ENCODE data around the gene LPIN3. TPM values are rescaled to one million over a fixed set of nuclear protein-coding genes. Genes with fewer than 3 reads are reported as not detected.

The LPIN3 gene
- total and polyA plus RNA-seq, 2 experiments from 2014 or later, result 18.1 to 22.4 TPM

- Histone ChIP-seq H3K79me2 (no peaks in the 10 kb centered on the region), H3K9me2 (replicated peaks; ENCODE audit: insufficient read depth) (no peaks in the 10 kb centered on the region), H3K27ac (no peak overlapping the region), H3K27me3 (no peaks in the 10 kb centered on the region), H3K36me3 (replicated peaks; ENCODE audit: insufficient read depth, low read depth) (no peaks in the 10 kb centered on the region), H3K9me3 (ENCODE audit: low read depth) (no peaks in the 10 kb centered on the region), H4K20me1 (ENCODE audit: insufficient read depth, poor library complexity, severe bottlenecking) (no peaks in the 10 kb centered on the region), H2AFZ (no peak overlapping the region), H3K4me3 (no peak overlapping the region), H3K4me1 (ENCODE audit: insufficient read depth) (no peaks in the 10 kb centered on the region), H3K4me2 (no peak overlapping the region)
- TF ChIP-seq CTCF (IDR thresholded peaks at IDR 0.05; ENCODE audit: poor library complexity) (no peak), EZH2 (IDR thresholded peaks at IDR 0.05; ENCODE audit: borderline replicate concordance) (no peak), EZH2phosphoT487 (IDR thresholded peaks at IDR 0.05; ENCODE audit: low read depth, severe bottlenecking, unreplicated experiment) (no peak)
- 82% methylated on average over 11 of the region's 11 CpGs for WGBS (ENCODE audit: low lambda C conversion rate, missing lambda C conversion rate)
- DNase-seq (ENCODE audit: low spot score), result no peak
These were observed 32.7 kb downstream of the LPIN3 start for GRCh38 chr20:41373251-41373783.

- Histone ChIP-seq H3K4me2 (no peak overlapping the region), H3K4me1 (ENCODE audit: insufficient read depth) (no peaks in the 10 kb centered on the region), H2AFZ (no peak overlapping the region), H3K9me2 (replicated peaks; ENCODE audit: insufficient read depth) (no peaks in the 10 kb centered on the region), H3K79me2 (no peaks in the 10 kb centered on the region), H3K9me3 (ENCODE audit: low read depth) (no peaks in the 10 kb centered on the region), H3K27me3 (peaks cover under 1% of the 10 kb centered on the region), H3K4me3 (no peak overlapping the region), H4K20me1 (ENCODE audit: insufficient read depth, poor library complexity, severe bottlenecking) (no peaks in the 10 kb centered on the region), H3K27ac (no peak overlapping the region), H3K36me3 (replicated peaks; ENCODE audit: insufficient read depth, low read depth) (no peaks in the 10 kb centered on the region)
- TF ChIP-seq EZH2 (IDR thresholded peaks at IDR 0.05; ENCODE audit: borderline replicate concordance), result no peak
- TF ChIP-seq CTCF (IDR thresholded peaks at IDR 0.05; ENCODE audit: poor library complexity), result no peak
- TF ChIP-seq EZH2phosphoT487 (IDR thresholded peaks at IDR 0.05; ENCODE audit: low read depth, severe bottlenecking, unreplicated experiment), result no peak
- WGBS (ENCODE audit: low lambda C conversion rate, missing lambda C conversion rate), result 81% methylated on average over 9 of the region's 9 CpGs
- DNase-seq (ENCODE audit: low spot score), result no peak
These were observed 33.6 kb downstream of the LPIN3 start for GRCh38 chr20:41373931-41374920.

- no peak for DNase-seq (ENCODE audit: low spot score)
- Histone ChIP-seq H3K9me3 (ENCODE audit: low read depth) (no peaks in the 10 kb centered on the region), H3K36me3 (replicated peaks; ENCODE audit: insufficient read depth, low read depth) (no peaks in the 10 kb centered on the region), H3K27ac (no peak overlapping the region), H3K4me3 (no peak overlapping the region), H3K27me3 (peaks cover 2% of the 10 kb centered on the region), H3K79me2 (no peaks in the 10 kb centered on the region), H4K20me1 (ENCODE audit: insufficient read depth, poor library complexity, severe bottlenecking) (no peaks in the 10 kb centered on the region), H3K4me2 (no peak overlapping the region), H3K4me1 (ENCODE audit: insufficient read depth) (no peaks in the 10 kb centered on the region), H3K9me2 (replicated peaks; ENCODE audit: insufficient read depth) (no peaks in the 10 kb centered on the region), H2AFZ (no peak overlapping the region)
- 74% methylated on average over 9 of the region's 9 CpGs for WGBS (ENCODE audit: low lambda C conversion rate, missing lambda C conversion rate)
- no peak for TF ChIP-seq EZH2phosphoT487 (IDR thresholded peaks at IDR 0.05; ENCODE audit: low read depth, severe bottlenecking, unreplicated experiment)
- no peak for TF ChIP-seq CTCF (IDR thresholded peaks at IDR 0.05; ENCODE audit: poor library complexity)
- TF ChIP-seq EZH2 (IDR thresholded peaks at IDR 0.05; ENCODE audit: borderline replicate concordance), result no peak
These were observed 35.2 kb downstream of the LPIN3 start for GRCh38 chr20:41375846-41376245.

Measured in hepatocyte (in vitro differentiated cells).